ENCODE data around the gene RPRD1A.

The RPRD1A gene

GRCh38 chr18:36006997-36007396 is 60.4 kb downstream of the RPRD1A start:
- H3K4me1 ChIP-seq (ENCODE audit: control insufficient read depth, insufficient read depth, low read length, unreplicated experiment): no peaks in the 10 kb centered on the region
- H3K4me3 ChIP-seq (ENCODE audit: low read depth, low read length): no peak overlapping the region
- H3K36me3 ChIP-seq (ENCODE audit: insufficient read depth, low read length): no peaks in the 10 kb centered on the region
- no peak overlapping the region for H2AFZ ChIP-seq (ENCODE audit: low read length, unreplicated experiment)
- no peaks in the 10 kb centered on the region for H3K79me2 ChIP-seq (ENCODE audit: control insufficient read depth, insufficient read depth, low read length, unreplicated experiment)
- no peak overlapping the region for H3K27ac ChIP-seq (ENCODE audit: low read depth, low read length)
- no peaks in the 10 kb centered on the region for H3K27me3 ChIP-seq (ENCODE audit: insufficient read depth, low read length)

GRCh38 chr18:35999925-36000324 is 67.4 kb downstream of the RPRD1A start:
- Histone ChIP-seq H3K27me3 (ENCODE audit: insufficient read depth, low read length) (no peaks in the 10 kb centered on the region), H3K27ac (ENCODE audit: low read depth, low read length) (no peak overlapping the region), H2AFZ (ENCODE audit: low read length, unreplicated experiment) (no peak overlapping the region), H3K4me1 (ENCODE audit: control insufficient read depth, insufficient read depth, low read length, unreplicated experiment) (peaks cover 8% of the 10 kb centered on the region), H3K36me3 (ENCODE audit: insufficient read depth, low read length) (no peaks in the 10 kb centered on the region), H3K79me2 (ENCODE audit: control insufficient read depth, insufficient read depth, low read length, unreplicated experiment) (no peaks in the 10 kb centered on the region), H3K4me3 (ENCODE audit: low read depth, low read length) (no peak overlapping the region)

DNA sequence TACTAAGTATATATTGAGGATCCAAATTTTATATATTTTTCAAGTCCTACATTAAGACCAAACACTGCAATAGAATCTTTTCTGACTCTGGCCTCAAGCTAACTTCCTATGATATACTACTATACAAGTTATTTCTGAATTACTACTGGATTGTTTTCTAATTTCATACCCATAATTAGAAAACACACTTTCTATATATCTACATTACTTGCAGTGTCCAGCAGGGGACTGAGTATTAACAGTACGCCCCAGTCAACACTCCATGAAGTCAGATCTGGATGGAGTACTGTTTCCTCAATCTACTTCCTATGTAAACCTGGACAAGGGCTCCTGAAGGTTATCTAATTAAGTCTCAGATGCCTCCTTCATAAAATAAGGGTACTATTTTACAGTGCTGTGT is 68.4 kb downstream of the RPRD1A start:
- H3K36me3 ChIP-seq (ENCODE audit: insufficient read depth, low read length): no peaks in the 10 kb centered on the region
- H2AFZ ChIP-seq (ENCODE audit: low read length, unreplicated experiment): no peak overlapping the region
- H3K4me3 ChIP-seq (ENCODE audit: low read depth, low read length): no peak overlapping the region
- peaks cover 8% of the 10 kb centered on the region for H3K4me1 ChIP-seq (ENCODE audit: control insufficient read depth, insufficient read depth, low read length, unreplicated experiment)
- no peaks in the 10 kb centered on the region for H3K27me3 ChIP-seq (ENCODE audit: insufficient read depth, low read length)
- H3K27ac ChIP-seq (ENCODE audit: low read depth, low read length): no peak overlapping the region
- no peaks in the 10 kb centered on the region for H3K79me2 ChIP-seq (ENCODE audit: control insufficient read depth, insufficient read depth, low read length, unreplicated experiment)

GRCh38 chr18:35993013-35993412 is 74.3 kb downstream of the RPRD1A start:
- no peaks in the 10 kb centered on the region for H3K4me1 ChIP-seq (ENCODE audit: control insufficient read depth, insufficient read depth, low read length, unreplicated experiment)

GRCh38 chr18:35991696-35992095 is 75.7 kb downstream of the RPRD1A start:
- H3K4me3 ChIP-seq (ENCODE audit: low read depth, low read length): no peak overlapping the region
- H3K27ac ChIP-seq (ENCODE audit: low read depth, low read length): no peak overlapping the region
- H3K4me1 ChIP-seq (ENCODE audit: control insufficient read depth, insufficient read depth, low read length, unreplicated experiment): no peaks in the 10 kb centered on the region
- H3K79me2 ChIP-seq (ENCODE audit: control insufficient read depth, insufficient read depth, low read length, unreplicated experiment): no peaks in the 10 kb centered on the region
- H2AFZ ChIP-seq (ENCODE audit: low read length, unreplicated experiment): no peak overlapping the region
- peaks cover 9% of the 10 kb centered on the region; the same call in 1 of the 2 replicates for H3K36me3 ChIP-seq (ENCODE audit: insufficient read depth, low read length)
- H3K27me3 ChIP-seq (ENCODE audit: insufficient read depth, low read length): no peaks in the 10 kb centered on the region

More at GRCh38 chr18:35993013-35993412, 74.3 kb downstream of the RPRD1A start:
- Histone ChIP-seq H3K27ac (ENCODE audit: low read depth, low read length) (no peak overlapping the region), H3K27me3 (ENCODE audit: insufficient read depth, low read length) (no peaks in the 10 kb centered on the region), H3K36me3 (ENCODE audit: insufficient read depth, low read length) (peaks cover 9% of the 10 kb centered on the region; the same call in 1 of the 2 replicates), H3K79me2 (ENCODE audit: control insufficient read depth, insufficient read depth, low read length, unreplicated experiment) (no peaks in the 10 kb centered on the region), H3K4me3 (ENCODE audit: low read depth, low read length) (no peak overlapping the region), H2AFZ (ENCODE audit: low read length, unreplicated experiment) (no peak overlapping the region)

DNA sequence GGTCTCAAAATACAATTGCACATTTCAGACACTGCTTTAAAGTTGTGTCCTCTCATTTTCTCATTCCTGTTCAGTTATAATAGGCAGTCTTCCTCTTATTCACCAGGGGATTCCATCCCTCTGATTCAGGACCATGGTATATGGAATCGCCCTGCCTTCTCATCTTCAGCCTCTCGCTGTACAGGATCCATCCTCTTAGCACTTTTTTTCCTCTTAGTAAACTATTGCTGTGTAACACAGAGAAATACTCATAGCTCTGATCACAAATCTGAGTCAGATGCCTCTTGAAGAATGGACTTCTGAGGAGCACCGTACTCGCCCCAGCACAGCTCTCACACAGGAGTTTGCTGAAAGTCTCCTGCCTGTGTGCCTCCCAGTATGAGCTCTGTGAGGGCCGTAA is 83.5 kb downstream of the RPRD1A start:
- peaks cover 25% of the 10 kb centered on the region for H3K36me3 ChIP-seq (ENCODE audit: insufficient read depth, low read length)
- no peak overlapping the region for H3K4me3 ChIP-seq (ENCODE audit: low read depth, low read length)
- no peaks in the 10 kb centered on the region for H3K79me2 ChIP-seq (ENCODE audit: control insufficient read depth, insufficient read depth, low read length, unreplicated experiment)
- H2AFZ ChIP-seq (ENCODE audit: low read length, unreplicated experiment): no peak overlapping the region
- H3K4me1 ChIP-seq (ENCODE audit: control insufficient read depth, insufficient read depth, low read length, unreplicated experiment): peaks cover 4% of the 10 kb centered on the region
- H3K27ac ChIP-seq (ENCODE audit: low read depth, low read length): peak overlapping the region; percentile 16; the same call in 1 of the 2 replicates
- H3K27me3 ChIP-seq (ENCODE audit: insufficient read depth, low read length): no peaks in the 10 kb centered on the region

GRCh38 chr18:35983147-35983546 is 84.2 kb downstream of the RPRD1A start:
- H3K27ac ChIP-seq (ENCODE audit: low read depth, low read length): peak overlapping the region; percentile 16; the same call in 1 of the 2 replicates
- no peak overlapping the region for H2AFZ ChIP-seq (ENCODE audit: low read length, unreplicated experiment)
- H3K79me2 ChIP-seq (ENCODE audit: control insufficient read depth, insufficient read depth, low read length, unreplicated experiment): no peaks in the 10 kb centered on the region
- peaks cover 26% of the 10 kb centered on the region for H3K36me3 ChIP-seq (ENCODE audit: insufficient read depth, low read length)
- peaks cover 4% of the 10 kb centered on the region for H3K4me1 ChIP-seq (ENCODE audit: control insufficient read depth, insufficient read depth, low read length, unreplicated experiment)
- no peaks in the 10 kb centered on the region for H3K27me3 ChIP-seq (ENCODE audit: insufficient read depth, low read length)
- no peak overlapping the region for H3K4me3 ChIP-seq (ENCODE audit: low read depth, low read length)

DNA sequence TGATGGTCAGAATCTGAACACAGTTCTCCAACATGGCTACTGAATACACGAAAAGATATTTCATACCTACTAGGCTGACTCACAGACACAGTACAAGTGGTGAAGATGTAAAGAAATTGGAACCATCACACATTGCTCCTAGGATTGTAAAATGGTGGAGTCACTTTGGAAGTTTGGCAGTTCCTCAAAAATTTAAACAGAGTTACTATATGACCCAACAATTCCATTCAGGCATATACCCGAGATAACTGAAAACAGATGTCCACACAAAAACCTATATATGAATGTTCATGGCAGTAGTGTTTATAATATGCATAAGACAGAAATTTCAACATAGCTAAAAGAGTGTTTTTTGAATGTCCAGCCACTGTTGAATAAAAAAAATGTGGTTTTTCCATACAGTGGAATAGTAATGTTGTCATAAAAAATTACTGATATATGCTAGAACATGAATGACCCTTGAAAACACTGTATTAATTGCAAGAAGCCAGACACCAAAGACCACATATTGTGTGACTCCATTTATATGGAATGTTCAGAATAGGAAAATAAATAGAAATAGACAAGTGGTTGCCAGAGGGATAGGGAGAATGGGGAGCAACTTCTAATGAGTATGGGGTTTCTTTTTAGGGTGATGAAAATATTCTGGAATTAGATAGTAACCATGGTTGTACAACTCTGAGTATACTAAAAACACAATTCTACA is 84.8 kb downstream of the RPRD1A start:
- Histone ChIP-seq H3K27me3 (ENCODE audit: insufficient read depth, low read length) (no peaks in the 10 kb centered on the region), H2AFZ (ENCODE audit: low read length, unreplicated experiment) (no peak overlapping the region), H3K36me3 (ENCODE audit: insufficient read depth, low read length) (peaks cover 31% of the 10 kb centered on the region), H3K4me1 (ENCODE audit: control insufficient read depth, insufficient read depth, low read length, unreplicated experiment) (peaks cover 4% of the 10 kb centered on the region), H3K27ac (ENCODE audit: low read depth, low read length) (peak overlapping the region; percentile 25; the same call in 1 of the 2 replicates), H3K79me2 (ENCODE audit: control insufficient read depth, insufficient read depth, low read length, unreplicated experiment) (no peaks in the 10 kb centered on the region), H3K4me3 (ENCODE audit: low read depth, low read length) (no peak overlapping the region)

- peaks cover 47% of the 10 kb centered on the region for H3K36me3 ChIP-seq (ENCODE audit: insufficient read depth, low read length)
- H3K4me1 ChIP-seq (ENCODE audit: control insufficient read depth, insufficient read depth, low read length, unreplicated experiment): peaks cover 7% of the 10 kb centered on the region
- no peak overlapping the region for H2AFZ ChIP-seq (ENCODE audit: low read length, unreplicated experiment)
- peaks cover 9% of the 10 kb centered on the region for H3K79me2 ChIP-seq (ENCODE audit: control insufficient read depth, insufficient read depth, low read length, unreplicated experiment)
- H3K4me3 ChIP-seq (ENCODE audit: low read depth, low read length): no peak overlapping the region
- H3K27ac ChIP-seq (ENCODE audit: low read depth, low read length): no peak overlapping the region
- no peaks in the 10 kb centered on the region for H3K27me3 ChIP-seq (ENCODE audit: insufficient read depth, low read length)
These were observed 88.2 kb downstream of the RPRD1A start for GRCh38 chr18:35979112-35979511.

- H3K36me3 ChIP-seq (ENCODE audit: insufficient read depth, low read length): peaks cover 30% of the 10 kb centered on the region
- H3K4me3 ChIP-seq (ENCODE audit: low read depth, low read length): peak overlapping the region; percentile 99
These were observed 93.2 kb downstream of the RPRD1A start for GRCh38 chr18:35974181-35974580.

DNA sequence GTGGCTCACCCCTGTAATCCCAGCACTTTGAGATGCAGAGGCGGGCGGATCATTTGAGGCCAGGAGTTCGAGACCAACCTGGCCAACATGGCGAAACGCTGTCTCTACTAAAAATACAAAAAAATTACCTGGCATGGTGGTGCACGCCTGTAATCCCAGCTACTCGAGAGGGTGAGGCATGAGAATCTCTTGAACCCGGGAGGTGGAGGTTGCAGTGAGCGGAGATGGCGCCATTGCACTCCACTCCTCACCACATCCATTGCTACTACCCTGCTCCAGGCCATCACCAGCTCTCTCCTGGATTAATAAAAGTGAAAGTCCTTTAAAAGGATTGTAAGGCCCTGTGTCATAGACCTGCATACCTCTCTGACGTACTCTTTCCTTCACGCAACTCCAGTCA is 93.7 kb downstream of the RPRD1A start:
- H3K36me3 ChIP-seq (ENCODE audit: insufficient read depth, low read length): peaks cover 25% of the 10 kb centered on the region
- H3K27ac ChIP-seq (ENCODE audit: low read depth, low read length): no peak overlapping the region
- peak overlapping the region; percentile 99 for H3K4me3 ChIP-seq (ENCODE audit: low read depth, low read length)

More at GRCh38 chr18:35974181-35974580, 93.2 kb downstream of the RPRD1A start:
- Histone ChIP-seq H3K79me2 (ENCODE audit: control insufficient read depth, insufficient read depth, low read length, unreplicated experiment) (peaks cover 25% of the 10 kb centered on the region), H3K27me3 (ENCODE audit: insufficient read depth, low read length) (no peaks in the 10 kb centered on the region), H3K4me1 (ENCODE audit: control insufficient read depth, insufficient read depth, low read length, unreplicated experiment) (peaks cover 21% of the 10 kb centered on the region), H3K27ac (ENCODE audit: low read depth, low read length) (no peak overlapping the region), H2AFZ (ENCODE audit: low read length, unreplicated experiment) (no peak overlapping the region)

More for the DNA sequence above, 93.7 kb downstream of the RPRD1A start:
- peaks cover 21% of the 10 kb centered on the region for H3K4me1 ChIP-seq (ENCODE audit: control insufficient read depth, insufficient read depth, low read length, unreplicated experiment)
- H3K79me2 ChIP-seq (ENCODE audit: control insufficient read depth, insufficient read depth, low read length, unreplicated experiment): peaks cover 25% of the 10 kb centered on the region
- no peak overlapping the region for H2AFZ ChIP-seq (ENCODE audit: low read length, unreplicated experiment)
- H3K27me3 ChIP-seq (ENCODE audit: insufficient read depth, low read length): no peaks in the 10 kb centered on the region
